ENCODE measurements around the gene GBP1. TPM values are rescaled to one million over a fixed set of nuclear protein-coding genes. Genes with fewer than 3 reads are reported as not detected.

GBP1 gene
- total RNA-seq (2022): 27.0 and 44.9 TPM in 2 replicates
- Bru-seq, nascent RNA: percentile 76 among the genes with signal in this experiment
- BruChase-seq, experiment 1, labeled RNA remaining after a 6-hour chase: percentile 80 among the genes with signal in this experiment
- percentile 66 among the genes with signal in this experiment for BruChase-seq, experiment 2, labeled RNA remaining after a 2-hour chase
- long read RNA-seq, transcript GBP1-201 (11 exons, 3,035 nt): major isoform, 55 of 67 reads
- long read RNA-seq, partial matches to known transcripts: 4 of 67 reads
- long read RNA-seq, other reads (novel, unspliced or antisense): 8 of 67 reads

GRCh38 chr1:89065079-89065868 is at the start of gene GBP1:
Gene GBP1 (minus strand): TSS chr1:89065208. CDS start chr1:89063234, 1,974 bp downstream.
- peak within 1 kb of the TSS; percentile 59 for H3K4me3 Mint-ChIP-seq (ENCODE audit: low read depth, unreplicated experiment)
- BruUV-seq (replicated peaks): no TSS peak
- TF ChIP-seq, protein P1, sequence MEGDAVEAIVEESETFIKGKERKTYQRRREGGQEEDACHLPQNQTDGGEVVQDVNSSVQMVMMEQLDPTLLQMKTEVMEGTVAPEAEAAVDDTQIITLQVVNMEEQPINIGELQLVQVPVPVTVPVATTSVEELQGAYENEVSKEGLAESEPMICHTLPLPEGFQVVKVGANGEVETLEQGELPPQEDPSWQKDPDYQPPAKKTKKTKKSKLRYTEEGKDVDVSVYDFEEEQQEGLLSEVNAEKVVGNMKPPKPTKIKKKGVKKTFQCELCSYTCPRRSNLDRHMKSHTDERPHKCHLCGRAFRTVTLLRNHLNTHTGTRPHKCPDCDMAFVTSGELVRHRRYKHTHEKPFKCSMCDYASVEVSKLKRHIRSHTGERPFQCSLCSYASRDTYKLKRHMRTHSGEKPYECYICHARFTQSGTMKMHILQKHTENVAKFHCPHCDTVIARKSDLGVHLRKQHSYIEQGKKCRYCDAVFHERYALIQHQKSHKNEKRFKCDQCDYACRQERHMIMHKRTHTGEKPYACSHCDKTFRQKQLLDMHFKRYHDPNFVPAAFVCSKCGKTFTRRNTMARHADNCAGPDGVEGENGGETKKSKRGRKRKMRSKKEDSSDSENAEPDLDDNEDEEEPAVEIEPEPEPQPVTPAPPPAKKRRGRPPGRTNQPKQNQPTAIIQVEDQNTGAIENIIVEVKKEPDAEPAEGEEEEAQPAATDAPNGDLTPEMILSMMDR (IDR thresholded peaks at IDR 0.05; ENCODE audit: unreplicated experiment): no peak
- H3K36me3 Mint-ChIP-seq (ENCODE audit: insufficient read depth, unreplicated experiment): peaks cover 22% of the 10 kb centered on the region
- intact Hi-C loops (cut with micrococcal nuclease; ENCODE audit: unreplicated experiment): no loop called here
- CTCF ChIA-PET: interaction anchor here (0.9 to 1.1 kb wide), 4 partner anchors 9 to 92 kb away, joined by 3 read pairs; partner anchors contain the start of gene GBP2
- no peaks in the 10 kb centered on the region for H3K9me3 Mint-ChIP-seq (ENCODE audit: low read depth, unreplicated experiment)
- H3K27ac Mint-ChIP-seq (ENCODE audit: unreplicated experiment): peak within 1 kb of the TSS; percentile 52
- DNase-seq: no peak
- H3K27me3 Mint-ChIP-seq (ENCODE audit: unreplicated experiment): no peaks in the 10 kb centered on the region
- peaks cover 27% of the 10 kb centered on the region for H3K4me1 Mint-ChIP-seq (ENCODE audit: low read depth, unreplicated experiment)

DNA sequence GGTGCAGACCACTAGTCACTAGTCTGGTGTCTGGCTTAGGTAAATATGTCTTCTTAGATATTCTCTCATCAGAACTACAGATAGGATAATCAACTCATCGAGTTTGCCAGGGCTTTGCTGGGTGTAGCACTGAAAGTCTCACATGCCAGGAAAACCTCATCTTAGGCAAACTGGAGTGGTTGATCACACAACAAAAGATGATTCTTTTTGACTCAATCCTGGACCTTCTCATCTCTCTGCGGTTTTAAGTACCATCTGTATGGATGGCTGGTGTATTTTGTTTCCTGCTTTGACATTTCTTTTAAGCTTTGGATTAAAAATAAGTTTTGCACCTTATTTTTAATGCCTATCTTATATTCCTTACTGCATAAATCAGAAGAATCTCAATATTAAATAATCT is 49.7 kb upstream of the GBP1 start:
- H3K9me3 Mint-ChIP-seq (ENCODE audit: low read depth, unreplicated experiment): no peaks in the 10 kb centered on the region
- no peak for DNase-seq
- H3K27me3 Mint-ChIP-seq (ENCODE audit: unreplicated experiment): no peaks in the 10 kb centered on the region
- TF ChIP-seq, protein P1 (IDR thresholded peaks at IDR 0.05; ENCODE audit: unreplicated experiment): no peak
- intact Hi-C loops (cut with micrococcal nuclease; ENCODE audit: unreplicated experiment): no loop called here
- BruUV-seq (replicated peaks): no TSS peak
- CTCF ChIA-PET: no interaction called here
- no peaks in the 10 kb centered on the region for H3K36me3 Mint-ChIP-seq (ENCODE audit: insufficient read depth, unreplicated experiment)
- H3K4me1 Mint-ChIP-seq (ENCODE audit: low read depth, unreplicated experiment): no peaks in the 10 kb centered on the region
- H3K27ac Mint-ChIP-seq (ENCODE audit: unreplicated experiment): no peak overlapping the region
- H3K4me3 Mint-ChIP-seq (ENCODE audit: low read depth, unreplicated experiment): no peak overlapping the region

- intact Hi-C loops (cut with micrococcal nuclease; ENCODE audit: unreplicated experiment): no loop called here
- CTCF ChIA-PET: no interaction called here
- Mint-ChIP-seq H3K27me3 (ENCODE audit: unreplicated experiment) (no peaks in the 10 kb centered on the region), H3K27ac (ENCODE audit: unreplicated experiment) (no peak overlapping the region), H3K9me3 (ENCODE audit: low read depth, unreplicated experiment) (no peaks in the 10 kb centered on the region), H3K4me1 (ENCODE audit: low read depth, unreplicated experiment) (no peaks in the 10 kb centered on the region), H3K4me3 (ENCODE audit: low read depth, unreplicated experiment) (no peak overlapping the region), H3K36me3 (ENCODE audit: insufficient read depth, unreplicated experiment) (no peaks in the 10 kb centered on the region)
- no peak for DNase-seq
- BruUV-seq (replicated peaks): no TSS peak
- TF ChIP-seq, protein P1 (IDR thresholded peaks at IDR 0.05; ENCODE audit: unreplicated experiment): no peak
Measured at GRCh38 chr1:89112871-89113613, 48.0 kb upstream of the GBP1 start.

DNA sequence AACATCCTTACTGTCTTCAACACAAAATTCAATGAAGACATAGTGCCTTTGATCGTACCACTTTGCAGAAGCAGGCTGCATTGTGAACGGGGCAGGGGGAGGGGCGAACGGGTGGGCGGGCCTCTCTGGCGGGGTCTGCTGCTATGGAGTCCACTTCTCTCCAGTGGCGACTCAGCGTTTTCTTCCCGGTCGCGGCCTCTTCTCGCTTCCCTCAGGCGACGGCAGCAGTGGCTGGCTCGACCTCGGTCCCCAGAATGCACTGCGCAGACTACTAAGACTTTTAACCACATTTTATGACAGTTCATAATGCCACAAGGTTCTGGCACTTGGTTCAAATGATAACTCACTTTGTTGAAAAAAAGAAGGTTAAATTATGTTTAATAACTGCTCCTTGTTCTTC is 39.7 kb upstream of the GBP1 start:
- Mint-ChIP-seq H3K27ac (ENCODE audit: unreplicated experiment) (no peak overlapping the region), H3K36me3 (ENCODE audit: insufficient read depth, unreplicated experiment) (no peaks in the 10 kb centered on the region), H3K27me3 (ENCODE audit: unreplicated experiment) (no peaks in the 10 kb centered on the region), H3K4me1 (ENCODE audit: low read depth, unreplicated experiment) (no peaks in the 10 kb centered on the region), H3K9me3 (ENCODE audit: low read depth, unreplicated experiment) (no peaks in the 10 kb centered on the region), H3K4me3 (ENCODE audit: low read depth, unreplicated experiment) (no peak overlapping the region)
- no peak for DNase-seq
- intact Hi-C loops (cut with micrococcal nuclease; ENCODE audit: unreplicated experiment): no loop called here
- no TSS peak for BruUV-seq (replicated peaks)
- TF ChIP-seq, protein P1 (IDR thresholded peaks at IDR 0.05; ENCODE audit: unreplicated experiment): no peak
- CTCF ChIA-PET: no interaction called here

All from Calu3 (cell line).